Measurements from ENCODE around the gene PKP3. TPM values are rescaled to one million over a fixed set of nuclear protein-coding genes. Genes with fewer than 3 reads are reported as not detected.

The PKP3 gene
- total RNA-seq, 1 donor from 2014 or later: not detected

DNA sequence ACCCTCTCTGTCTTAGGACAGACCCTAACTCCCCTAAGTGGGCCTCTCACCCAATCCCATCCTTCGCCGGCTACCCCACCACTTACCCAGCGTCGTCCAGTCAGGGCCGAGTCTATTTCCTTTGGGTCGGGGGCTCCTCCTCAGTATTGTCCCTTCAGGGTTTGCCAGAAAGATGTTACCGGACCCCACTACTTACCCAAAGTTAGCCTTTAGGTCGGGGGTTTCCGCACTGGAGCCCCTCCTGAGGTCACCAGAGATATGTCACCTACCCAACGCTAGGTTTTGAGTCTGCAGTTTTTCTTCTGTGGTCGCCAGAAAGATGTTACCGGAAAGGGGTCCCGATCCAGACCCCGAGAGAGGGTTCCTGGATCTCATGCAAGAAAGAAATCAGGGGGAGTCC lies 42.6 kb upstream of the PKP3 start:
- H3K4me3 ChIP-seq: no peak overlapping the region
- H3K27ac ChIP-seq: no peak overlapping the region
- H3K4me1 ChIP-seq: peaks cover 26 to 27% of the 10 kb centered on the region in 2 donors
- H3K27me3 ChIP-seq: no peaks in the 10 kb centered on the region
- TF ChIP-seq, protein P1, sequence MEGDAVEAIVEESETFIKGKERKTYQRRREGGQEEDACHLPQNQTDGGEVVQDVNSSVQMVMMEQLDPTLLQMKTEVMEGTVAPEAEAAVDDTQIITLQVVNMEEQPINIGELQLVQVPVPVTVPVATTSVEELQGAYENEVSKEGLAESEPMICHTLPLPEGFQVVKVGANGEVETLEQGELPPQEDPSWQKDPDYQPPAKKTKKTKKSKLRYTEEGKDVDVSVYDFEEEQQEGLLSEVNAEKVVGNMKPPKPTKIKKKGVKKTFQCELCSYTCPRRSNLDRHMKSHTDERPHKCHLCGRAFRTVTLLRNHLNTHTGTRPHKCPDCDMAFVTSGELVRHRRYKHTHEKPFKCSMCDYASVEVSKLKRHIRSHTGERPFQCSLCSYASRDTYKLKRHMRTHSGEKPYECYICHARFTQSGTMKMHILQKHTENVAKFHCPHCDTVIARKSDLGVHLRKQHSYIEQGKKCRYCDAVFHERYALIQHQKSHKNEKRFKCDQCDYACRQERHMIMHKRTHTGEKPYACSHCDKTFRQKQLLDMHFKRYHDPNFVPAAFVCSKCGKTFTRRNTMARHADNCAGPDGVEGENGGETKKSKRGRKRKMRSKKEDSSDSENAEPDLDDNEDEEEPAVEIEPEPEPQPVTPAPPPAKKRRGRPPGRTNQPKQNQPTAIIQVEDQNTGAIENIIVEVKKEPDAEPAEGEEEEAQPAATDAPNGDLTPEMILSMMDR (IDR thresholded peaks at IDR 0.05): no peak
- H3K36me3 ChIP-seq: no peaks in the 10 kb centered on the region
- DNase-seq (ENCODE audit: low spot score in 2 of 2): no peak
- no peaks in the 10 kb centered on the region for H3K9me3 ChIP-seq
- intact Hi-C loops (cut with DNase I): no loop called here

DNA sequence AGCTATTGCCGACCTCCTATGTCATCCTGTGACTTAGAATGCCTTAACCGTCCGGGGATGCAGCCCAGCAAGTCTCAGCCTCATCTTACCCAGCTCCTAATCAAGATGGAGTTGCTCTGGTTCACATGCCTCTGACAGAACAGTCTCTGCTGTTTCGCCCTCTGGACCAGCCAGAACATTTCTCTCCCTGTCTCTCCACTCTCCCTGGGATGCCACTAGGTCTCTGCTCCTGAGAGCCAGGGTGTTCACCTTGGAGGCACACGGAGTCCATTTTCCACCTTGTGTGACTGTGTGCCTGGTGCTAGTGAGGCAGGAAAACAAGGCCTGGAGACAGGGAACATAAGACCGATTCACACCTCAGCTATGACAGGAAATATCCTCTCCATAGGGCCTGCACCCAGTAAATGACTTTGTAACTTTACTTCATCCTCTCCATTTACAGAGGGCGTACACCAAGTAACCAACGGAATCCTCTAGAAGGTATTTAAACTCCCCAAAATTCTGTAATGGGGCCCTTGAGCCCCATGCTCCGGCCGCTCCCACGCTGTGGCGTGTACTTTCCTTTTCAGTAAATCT lies 41.5 kb upstream of the PKP3 start:
- peaks cover 26 to 27% of the 10 kb centered on the region in 2 donors for H3K4me1 ChIP-seq
- no peaks in the 10 kb centered on the region for H3K36me3 ChIP-seq
- no peak overlapping the region for H3K4me3 ChIP-seq
- intact Hi-C loops (cut with DNase I): loop anchor here (1.0 to 2.0 kb wide), 2 partner anchors 25 to 116 kb away; partner anchors contain the start of genes PSMD13 and SIRT3
- peak overlapping the region; percentile 92 to 98 for H3K27ac ChIP-seq
- no peaks in the 10 kb centered on the region for H3K27me3 ChIP-seq
- H3K9me3 ChIP-seq: no peaks in the 10 kb centered on the region
- TF ChIP-seq, protein P1 (IDR thresholded peaks at IDR 0.05): no peak
- DNase-seq (ENCODE audit: low spot score in 2 of 2): no peak

DNA sequence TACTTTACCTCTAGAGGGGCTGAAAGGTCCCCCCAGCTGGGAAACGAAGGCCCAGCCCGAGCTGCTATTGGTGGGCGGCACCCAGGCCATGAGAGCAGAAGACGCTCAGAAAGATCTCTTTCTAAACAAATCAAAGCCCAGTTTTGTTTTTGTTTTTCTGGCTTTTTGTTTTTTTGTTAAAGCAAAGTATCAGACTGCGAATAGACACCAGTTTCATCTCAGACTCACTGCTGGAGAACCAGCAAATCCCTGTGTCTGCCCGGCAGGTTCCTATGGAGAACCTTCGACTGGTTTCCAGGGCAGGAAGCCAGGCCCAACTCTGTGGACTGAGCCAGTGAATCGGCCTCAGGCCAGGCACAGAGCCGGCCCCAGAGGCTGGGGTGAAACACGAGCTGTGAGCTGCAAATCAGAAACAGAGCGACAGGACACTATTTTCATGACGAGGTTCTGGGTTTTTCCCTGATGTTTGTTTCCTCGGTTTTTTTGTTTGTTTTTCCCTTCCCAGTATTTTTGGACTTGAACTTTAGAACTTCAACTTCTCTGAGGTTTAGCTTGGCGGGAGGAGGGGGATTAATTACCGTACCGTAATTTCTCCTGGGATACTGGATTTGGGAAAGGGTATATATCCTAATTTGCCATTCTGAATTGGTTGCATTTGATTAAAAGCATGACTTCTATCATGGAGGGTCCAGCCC lies 40.7 kb upstream of the PKP3 start:
- TF ChIP-seq, protein P1 (IDR thresholded peaks at IDR 0.05): no peak
- no peaks in the 10 kb centered on the region for H3K36me3 ChIP-seq
- H3K27me3 ChIP-seq: no peaks in the 10 kb centered on the region
- no peaks in the 10 kb centered on the region for H3K9me3 ChIP-seq
- peaks cover 26 to 27% of the 10 kb centered on the region in 2 donors for H3K4me1 ChIP-seq
- peak; percentile 62 to 93 for DNase-seq (ENCODE audit: low spot score in 2 of 2)
- peak overlapping the region in 1 of 2 donors; percentile 19 for H3K4me3 ChIP-seq
- intact Hi-C loops (cut with DNase I): loop anchor here (1.0 to 2.0 kb wide), 2 partner anchors 26 to 117 kb away; partner anchors contain the start of genes PSMD13 and SIRT3
- H3K27ac ChIP-seq: peak overlapping the region; percentile 92 to 98

DNA sequence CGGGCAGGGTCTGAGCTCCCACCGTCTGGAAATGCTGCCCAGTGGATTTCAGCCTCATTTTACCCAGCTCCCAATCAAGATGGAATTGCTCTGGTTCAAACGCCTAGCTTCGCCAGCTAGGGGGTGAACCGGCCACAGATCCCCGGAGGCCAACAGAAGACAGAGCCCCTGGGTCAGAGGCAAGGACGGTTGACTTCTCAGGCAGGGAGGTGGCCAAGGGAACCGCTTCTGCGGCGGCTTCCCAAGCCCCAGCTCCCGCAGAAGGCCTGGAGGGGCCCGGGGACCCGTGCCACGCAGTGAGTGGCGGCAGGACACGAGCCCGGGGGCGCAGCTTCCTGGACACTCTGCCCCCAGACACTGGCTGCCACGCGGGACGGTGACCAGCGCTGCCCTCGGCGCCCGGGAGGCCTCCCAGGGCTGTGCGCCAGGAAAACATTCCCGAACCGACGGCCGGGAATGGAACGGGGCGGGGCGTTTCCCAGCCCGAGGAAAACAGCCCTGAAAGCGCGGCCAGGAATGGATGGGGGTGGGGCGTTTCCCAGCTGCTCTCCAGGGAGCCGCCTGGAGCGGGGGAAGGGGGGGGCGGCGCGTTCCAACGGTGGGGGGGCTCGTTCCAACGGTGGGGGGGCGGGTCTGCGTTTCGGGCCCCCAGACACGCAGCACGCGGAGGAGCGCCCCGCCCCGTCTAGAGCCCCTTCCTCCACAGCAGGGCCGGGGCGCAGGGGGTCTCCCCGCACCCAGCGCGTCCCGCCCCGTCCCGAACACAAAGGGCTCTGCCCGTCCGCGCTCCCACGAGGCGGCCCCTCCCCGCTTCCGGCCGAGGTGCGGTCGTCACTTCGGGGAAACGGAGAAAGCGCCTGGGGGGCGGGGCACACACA lies 38.2 kb upstream of the PKP3 start:
- Histone ChIP-seq H3K4me1 (peaks cover 26 to 31% of the 10 kb centered on the region in 2 donors), H3K27ac (peak overlapping the region; percentile 92 to 98), H3K36me3 (no peaks in the 10 kb centered on the region), H3K27me3 (no peaks in the 10 kb centered on the region), H3K9me3 (no peaks in the 10 kb centered on the region), H3K4me3 (peak overlapping the region; percentile 38 to 54)
- TF ChIP-seq, protein P1 (IDR thresholded peaks at IDR 0.05): no peak
- intact Hi-C loops (cut with DNase I): loop anchor here (1.0 to 5.0 kb wide), 6 partner anchors 32 to 151 kb away; partner anchors contain the start of genes BET1L, IFITM3, RIC8A and RNH1
- DNase-seq (ENCODE audit: low spot score in 2 of 2): peak; percentile 79 to 96

DNA sequence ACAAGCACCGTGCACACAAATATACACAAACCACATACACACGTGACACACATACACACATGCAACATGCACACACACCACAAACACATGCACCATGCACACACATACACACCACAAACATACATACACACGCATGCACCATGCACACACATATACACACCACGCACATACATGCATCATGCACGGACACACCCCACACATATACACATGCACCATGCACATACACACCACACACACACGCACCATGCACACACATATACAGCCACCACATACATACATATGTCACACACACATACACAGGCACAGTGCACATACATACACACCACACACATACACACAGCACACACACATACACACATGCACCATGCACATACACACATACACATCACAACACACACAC lies 37.4 kb upstream of the PKP3 start:
- no peaks in the 10 kb centered on the region for H3K9me3 ChIP-seq
- no peak overlapping the region for H3K27ac ChIP-seq
- no peaks in the 10 kb centered on the region for H3K36me3 ChIP-seq
- intact Hi-C loops (cut with DNase I): loop anchor here (1.0 to 5.0 kb wide), 3 partner anchors 104 to 151 kb away; partner anchors contain the start of genes BET1L, RIC8A and RNH1
- H3K4me1 ChIP-seq: peaks cover 26 to 31% of the 10 kb centered on the region in 2 donors
- TF ChIP-seq, protein P1 (IDR thresholded peaks at IDR 0.05): no peak
- no peak overlapping the region for H3K4me3 ChIP-seq
- no peak for DNase-seq (ENCODE audit: low spot score in 2 of 2)
- no peaks in the 10 kb centered on the region for H3K27me3 ChIP-seq
